Esophagus squamous epithelium (tissue), 5 donors: ENCODE measurements around the gene DAB2IP. TPM values are rescaled to one million over a fixed set of nuclear protein-coding genes. Genes with fewer than 3 reads are reported as not detected.
A peak's percentile ranks its signal among the peaks of the same experiment; 100 is the strongest.

ENCODE experiments used
- DNase-seq: peaks from one replicate; lab custom pipeline; 2025; lab: John Stamatoyannopoulos, UW
- H3K27ac ChIP-seq, 4 donors: fragments of 200-600 bp; sonication (generic); one replicate each; pipeline ENCODE4 v1.5.1; 2016 to 2019; ENCODE audit warnings: mild to moderate bottlenecking in 1 of 4
- H3K27me3 ChIP-seq, 4 donors: fragments of 200-600 bp; sonication (generic); 1 replicate in 3 of 4; 2 replicates in 1 of 4; pipeline versions ENCODE4 v1.5.1 to v1.6.0; 2017 to 2021; ENCODE audit warnings: antibody characterized with exemption in 1 of 4
- H3K36me3 ChIP-seq, 3 donors: fragments of 200-600 bp; sonication (generic); one replicate each; pipeline ENCODE4 v1.5.1; 2016 to 2019
- H3K4me1 ChIP-seq, 3 donors: fragments of 200-600 bp; sonication (generic); one replicate each; pipeline ENCODE4 v1.5.1; 2017 to 2019
- H3K4me3 ChIP-seq, 4 donors: fragments of 200-600 bp; sonication (generic); 1 replicate in 3 of 4; 2 replicates in 1 of 4; pipeline ENCODE4 v1.5.1; 2016 to 2019; ENCODE audit warnings: mild to moderate bottlenecking in 2 of 4, moderate library complexity in 1 of 4
- H3K9me3 ChIP-seq, 3 donors: fragments of 200-600 bp; sonication (generic); one replicate each; pipeline ENCODE4 v1.5.1; 2016 to 2019
- POLR2A ChIP-seq, 4 donors: fragments of 450-650 bp; IDR thresholded peaks; one replicate each; pipeline ENCODE4 v1.6.1; 2017; ENCODE audit warnings: antibody characterized with exemption in 4 of 4, mild to moderate bottlenecking in 4 of 4, moderate library complexity in 3 of 4
- WGBS, 2 donors: methylation state at CpG; one replicate each; pipeline ENCODE4 v1.1.5; 2018; 5-methylcytosine and 5-hydroxymethylcytosine counted together
- intact Hi-C: fragments of 100-400 bp; cut with DNase I; formaldehyde crosslinking; loops from one replicate; pipeline ENCODE4 v1.15.0; 2022
- total RNA-seq, 4 donors: library from RNA; depleted of rRNA; stranded (reverse); fragments of >200 nt; gene quantifications; one replicate each; pipeline ENCODE4 v1.1.0, GENCODE V29; 2016
- TF ChIP-seq, protein P1 (sequence below), 6 experiments: fragments of 450-650 bp in 4 of 6; fragments of 200-600 bp in 2 of 6; sonication (generic) in 2 of 6; IDR thresholded peaks; one replicate each; pipeline ENCODE4 v1.5.1; 2016 to 2019; ENCODE audit warnings: antibody characterized with exemption in 6 of 6, mild to moderate bottlenecking in 4 of 6, moderate library complexity in 4 of 6
- donor health status: DM: yes; HTN: yes; CAD: no.

DAB2IP gene
- total RNA-seq, 4 donors from 2014 or later = 28.3 to 48.8 (median 38.1) TPM

DNA sequence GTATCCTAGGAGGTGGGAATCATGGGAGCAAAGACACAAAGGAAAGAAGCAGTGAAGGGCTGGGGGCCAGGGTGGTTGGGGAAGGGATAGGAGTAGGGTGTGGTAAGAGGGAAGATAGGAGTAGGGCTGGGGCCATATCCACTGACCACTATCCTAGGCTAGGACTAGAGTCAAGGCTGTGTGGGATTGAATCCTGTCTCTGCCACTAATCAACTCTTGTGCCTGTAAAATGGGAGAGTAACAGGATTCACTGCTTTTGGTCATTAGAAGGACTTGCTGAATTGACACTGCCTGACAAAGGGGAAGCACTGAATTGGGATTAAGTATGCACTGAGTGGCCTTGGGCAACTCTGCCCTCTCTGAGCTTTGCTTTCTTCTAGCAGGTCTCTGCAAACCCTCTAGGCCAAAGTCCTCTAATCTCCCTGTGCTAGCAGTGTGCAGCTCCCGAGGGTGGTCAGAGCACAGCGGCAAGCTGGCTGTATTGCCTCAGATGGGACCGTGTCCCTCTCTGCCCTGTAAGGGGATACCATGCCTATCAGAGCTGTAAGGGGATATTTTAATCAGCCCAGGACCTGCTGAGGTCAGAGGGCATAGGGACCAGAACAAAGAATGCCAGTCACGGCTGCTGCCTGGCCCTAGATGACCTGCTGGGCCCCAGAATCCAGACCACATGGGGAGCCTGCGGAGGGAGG, 12.4 kb upstream of the DAB2IP start:
- no peaks in the 10 kb centered on the region for H3K27me3 ChIP-seq
- no peak overlapping the region for H3K27ac ChIP-seq
- DNase-seq = no peak
- no peaks in the 10 kb centered on the region for H3K9me3 ChIP-seq
- no peak overlapping the region for H3K4me3 ChIP-seq
- H3K4me1 ChIP-seq = peaks cover 17 to 60% (median 41%) of the 10 kb centered on the region in 3 donors
- intact Hi-C loops = no loop called here
- H3K36me3 ChIP-seq = no peaks in the 10 kb centered on the region
- WGBS, 2 donors = 92 to 98% methylated on average over 2 to 5 of the region's 5 CpGs
- no peak for TF ChIP-seq POLR2A (IDR thresholded peaks at IDR 0.05)
- TF ChIP-seq, protein P1, sequence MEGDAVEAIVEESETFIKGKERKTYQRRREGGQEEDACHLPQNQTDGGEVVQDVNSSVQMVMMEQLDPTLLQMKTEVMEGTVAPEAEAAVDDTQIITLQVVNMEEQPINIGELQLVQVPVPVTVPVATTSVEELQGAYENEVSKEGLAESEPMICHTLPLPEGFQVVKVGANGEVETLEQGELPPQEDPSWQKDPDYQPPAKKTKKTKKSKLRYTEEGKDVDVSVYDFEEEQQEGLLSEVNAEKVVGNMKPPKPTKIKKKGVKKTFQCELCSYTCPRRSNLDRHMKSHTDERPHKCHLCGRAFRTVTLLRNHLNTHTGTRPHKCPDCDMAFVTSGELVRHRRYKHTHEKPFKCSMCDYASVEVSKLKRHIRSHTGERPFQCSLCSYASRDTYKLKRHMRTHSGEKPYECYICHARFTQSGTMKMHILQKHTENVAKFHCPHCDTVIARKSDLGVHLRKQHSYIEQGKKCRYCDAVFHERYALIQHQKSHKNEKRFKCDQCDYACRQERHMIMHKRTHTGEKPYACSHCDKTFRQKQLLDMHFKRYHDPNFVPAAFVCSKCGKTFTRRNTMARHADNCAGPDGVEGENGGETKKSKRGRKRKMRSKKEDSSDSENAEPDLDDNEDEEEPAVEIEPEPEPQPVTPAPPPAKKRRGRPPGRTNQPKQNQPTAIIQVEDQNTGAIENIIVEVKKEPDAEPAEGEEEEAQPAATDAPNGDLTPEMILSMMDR (IDR thresholded peaks at IDR 0.05) = no peak

DNA sequence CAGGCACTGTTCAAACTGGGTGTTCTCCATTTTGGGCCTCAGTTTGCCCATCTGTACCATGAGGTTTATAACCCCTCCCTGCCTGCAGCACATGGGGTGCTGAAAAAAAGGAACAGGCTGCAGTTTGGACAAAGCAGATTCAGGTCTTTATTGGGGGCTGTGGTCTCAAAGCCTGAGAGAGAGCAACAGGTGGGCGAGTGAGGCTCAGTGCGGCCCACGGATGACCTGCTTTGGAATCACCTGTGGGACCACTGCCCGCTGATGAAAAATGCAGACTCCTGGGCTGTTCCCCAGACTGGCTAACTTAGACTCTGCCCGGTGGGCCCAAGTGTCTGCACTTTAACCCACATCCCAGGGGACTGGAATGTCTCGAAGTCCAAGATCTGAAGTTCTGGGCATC, 11.8 kb upstream of the DAB2IP start:
- peaks cover 14 to 56% (median 35%) of the 10 kb centered on the region in 3 donors for H3K4me1 ChIP-seq
- intact Hi-C loops = no loop called here
- H3K27me3 ChIP-seq = no peaks in the 10 kb centered on the region

DNA sequence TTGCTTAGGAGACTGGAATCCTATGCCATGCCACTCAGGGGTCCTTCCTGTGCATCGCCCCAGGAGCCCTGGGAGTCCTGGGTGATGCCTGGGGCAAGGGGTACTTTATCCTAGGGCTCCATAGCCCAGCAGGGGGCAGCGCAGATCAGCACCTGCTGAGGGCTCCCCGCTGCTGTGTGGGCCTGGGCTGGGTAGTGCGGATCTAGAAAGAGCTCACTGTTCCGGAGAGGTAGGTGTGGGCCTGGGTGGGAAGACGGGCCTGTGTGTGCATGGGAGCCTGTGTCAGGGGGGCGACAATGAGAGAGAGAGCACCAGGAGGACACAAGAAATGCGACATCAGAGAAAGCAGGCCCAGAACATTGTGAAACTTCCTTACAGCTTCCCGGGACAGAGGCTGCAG, 11.4 kb upstream of the DAB2IP start:
- no peaks in the 10 kb centered on the region for H3K9me3 ChIP-seq
- no peak for DNase-seq
- no peaks in the 10 kb centered on the region for H3K36me3 ChIP-seq
- H3K4me1 ChIP-seq = peaks cover 14 to 56% (median 30%) of the 10 kb centered on the region in 3 donors
- intact Hi-C loops = no loop called here
- H3K27me3 ChIP-seq = no peaks in the 10 kb centered on the region
- no peak overlapping the region for H3K4me3 ChIP-seq
- H3K27ac ChIP-seq = no peak overlapping the region
- 83% methylated on average over 2 to 6 of the region's 9 CpGs for WGBS, 2 donors
- TF ChIP-seq, protein P1 (IDR thresholded peaks at IDR 0.05) = peak in 5 of 6 experiments; percentile 41 to 64 (median 47)
- no peak for TF ChIP-seq POLR2A (IDR thresholded peaks at IDR 0.05)

More for the DNA sequence above, 11.8 kb upstream of the DAB2IP start:
- Histone ChIP-seq H3K9me3 (no peaks in the 10 kb centered on the region), H3K27ac (no peak overlapping the region), H3K4me3 (no peak overlapping the region), H3K36me3 (no peaks in the 10 kb centered on the region)
- TF ChIP-seq POLR2A (IDR thresholded peaks at IDR 0.05) = no peak
- TF ChIP-seq, protein P1 (IDR thresholded peaks at IDR 0.05) = no peak
- no peak for DNase-seq
- WGBS, 2 donors = 94% methylated on average over 4 of the region's 6 CpGs; no CpG with 5 or more reads in 1 of the 2 donors

DNA sequence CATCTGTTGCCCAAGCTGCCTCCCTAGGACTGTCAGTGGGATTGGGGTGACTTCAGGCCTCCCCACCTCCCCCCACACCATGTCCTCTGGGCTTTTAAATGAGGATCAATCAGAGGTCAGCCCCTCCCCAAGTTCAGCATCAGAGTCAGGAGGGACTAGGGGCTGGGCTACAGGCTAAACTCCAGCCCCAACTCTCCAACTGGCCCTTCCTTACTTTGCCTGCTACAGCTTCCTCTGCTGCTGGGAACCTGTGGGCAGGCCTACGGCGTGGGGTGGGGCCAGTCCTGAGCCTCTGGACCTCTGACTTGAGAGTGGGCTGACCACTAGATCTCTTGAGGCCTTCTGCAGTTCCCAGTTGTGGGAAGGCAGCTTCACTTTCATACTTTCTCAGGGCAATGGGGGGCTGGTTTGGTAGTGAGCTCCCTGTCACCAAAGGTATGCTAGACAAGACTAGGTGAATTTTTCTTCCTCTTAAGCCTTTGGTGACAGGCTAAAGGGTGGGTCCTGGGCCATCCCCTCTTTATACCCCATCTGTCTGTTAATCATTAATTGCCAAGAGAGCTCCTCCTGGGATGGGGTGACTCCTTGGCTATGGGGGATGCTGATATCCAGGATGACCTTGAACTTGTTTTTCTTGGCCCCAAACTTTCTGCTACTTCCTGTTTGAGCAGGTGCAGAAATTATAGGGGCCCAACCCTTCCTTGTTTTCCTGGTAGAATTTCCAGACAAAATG, 10.8 kb upstream of the DAB2IP start:
- TF ChIP-seq, protein P1 (IDR thresholded peaks at IDR 0.05) = no peak
- no peak for TF ChIP-seq POLR2A (IDR thresholded peaks at IDR 0.05)
- 60 to 80% methylated on average over 1 to 2 of the region's 2 CpGs for WGBS, 2 donors
- H3K27me3 ChIP-seq = no peaks in the 10 kb centered on the region
- no peaks in the 10 kb centered on the region for H3K36me3 ChIP-seq
- DNase-seq = no peak
- peaks cover 14 to 52% (median 25%) of the 10 kb centered on the region in 3 donors for H3K4me1 ChIP-seq
- H3K4me3 ChIP-seq = no peak overlapping the region
- no peaks in the 10 kb centered on the region for H3K9me3 ChIP-seq
- H3K27ac ChIP-seq = no peak overlapping the region
- intact Hi-C loops = no loop called here

DNA sequence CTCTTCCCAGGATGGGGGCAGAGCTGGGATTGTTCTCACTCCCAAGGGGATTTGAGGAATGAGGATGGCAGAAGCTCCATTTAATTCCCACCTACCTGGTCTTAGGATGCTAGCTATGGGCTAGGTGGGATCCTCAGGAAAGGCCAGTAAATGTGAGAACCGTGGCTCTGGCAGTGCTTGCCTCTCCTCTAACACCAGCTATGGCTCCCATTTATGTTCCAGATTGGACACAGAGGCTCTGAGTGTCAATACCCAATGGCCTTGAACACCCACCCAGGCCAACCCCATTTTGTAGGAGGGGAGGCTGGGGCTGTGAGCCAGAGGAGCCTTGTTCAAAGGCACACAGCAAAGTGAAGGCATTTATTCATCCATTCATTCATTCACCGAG, 10.2 kb upstream of the DAB2IP start:
- intact Hi-C loops = no loop called here
- no peak overlapping the region for H3K27ac ChIP-seq
- no peaks in the 10 kb centered on the region for H3K36me3 ChIP-seq
- H3K4me3 ChIP-seq = no peak overlapping the region
- H3K4me1 ChIP-seq = peaks cover 10 to 47% (median 19%) of the 10 kb centered on the region in 3 donors
- H3K27me3 ChIP-seq = no peaks in the 10 kb centered on the region
- no peak for DNase-seq
- 72 to 75% methylated on average over 1 to 2 of the region's 2 CpGs for whole genome bisulfite sequencing, 2 donors
- H3K9me3 ChIP-seq = no peaks in the 10 kb centered on the region
- no peak for TF ChIP-seq POLR2A (IDR thresholded peaks at IDR 0.05)
- TF ChIP-seq, protein P1 (IDR thresholded peaks at IDR 0.05) = no peak
